ENCODE measurements around the gene TROAP.
A peak's percentile ranks its signal among the peaks of the same experiment; 100 is the strongest.

Gene TROAP

GRCh38 chr12:49338830-49339463, 15.9 kb downstream of the TROAP start:
- no peak for DNase-seq
- in situ Hi-C loops (cut with MboI; ENCODE audit: low pct_unique_long_range_greater_than_20kb, low sequenced_read_pairs), result loop anchor here (10.0 kb wide), 1 partner anchor 54 kb away; no protein-coding TSS in a partner anchor

DNA sequence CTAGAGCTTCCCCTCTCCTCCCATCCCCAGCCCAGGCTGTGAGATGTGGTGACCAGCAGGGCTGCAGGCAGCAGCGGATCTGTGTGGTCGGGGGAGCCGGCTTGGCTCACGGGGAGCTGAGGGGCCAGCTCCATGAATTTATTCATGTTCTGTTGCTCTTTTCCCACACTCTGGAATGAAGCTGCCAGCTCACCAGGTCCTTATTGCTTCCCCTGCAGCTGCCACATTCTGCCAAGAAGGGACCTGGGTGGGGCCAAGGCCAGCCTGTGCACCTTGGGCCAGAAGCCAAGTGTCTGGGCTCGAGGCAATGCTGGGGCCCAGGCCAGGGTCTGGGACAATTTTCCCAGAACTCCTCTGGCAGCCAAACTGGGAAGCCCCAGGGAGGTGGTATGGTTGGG, 16.4 kb downstream of the TROAP start:
- DNase-seq, result no peak
- in situ Hi-C loops (cut with MboI; ENCODE audit: low pct_unique_long_range_greater_than_20kb, low sequenced_read_pairs), result loop anchor here (10.0 kb wide), 1 partner anchor 55 kb away; no protein-coding TSS in a partner anchor

DNA sequence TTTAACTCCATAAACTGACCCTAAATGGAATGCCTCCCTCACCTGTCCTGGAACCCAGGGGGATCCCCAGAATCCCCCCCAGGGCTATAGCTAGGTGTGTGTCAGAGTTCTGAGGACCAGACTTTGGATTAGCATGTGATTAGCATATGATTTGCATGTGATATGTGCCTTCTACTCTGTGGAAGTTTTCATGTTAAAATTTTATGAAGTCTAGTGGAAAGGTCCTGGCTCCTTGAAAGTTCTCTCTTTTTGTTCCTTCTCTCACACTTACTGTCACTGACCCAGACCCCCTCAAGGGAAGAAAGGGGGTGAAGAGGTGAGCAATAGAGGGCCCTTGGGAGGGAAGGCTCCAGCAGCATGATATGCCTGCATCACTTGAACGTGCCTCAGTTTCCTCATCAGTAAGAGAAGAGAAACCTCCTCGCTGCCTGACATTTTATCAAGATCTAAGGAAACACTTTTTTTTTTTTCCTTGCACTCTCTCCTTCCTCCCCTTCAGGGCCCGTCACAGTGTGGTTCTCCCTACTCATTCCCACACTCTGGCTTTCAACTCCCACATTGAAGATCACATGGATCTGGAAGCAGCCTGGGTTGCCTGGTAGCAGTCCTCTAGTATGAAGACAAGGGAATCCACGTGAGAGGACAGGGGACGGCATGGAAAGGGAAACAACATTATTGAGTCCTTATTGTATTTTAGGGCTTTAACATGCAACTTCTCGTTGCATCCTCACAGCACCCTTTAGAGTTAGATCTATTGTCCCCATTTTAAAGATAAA, 17.2 kb downstream of the TROAP start:
- in situ Hi-C loops (cut with MboI; ENCODE audit: low pct_unique_long_range_greater_than_20kb, low sequenced_read_pairs), result no loop called here
- DNase-seq, result no peak

DNA sequence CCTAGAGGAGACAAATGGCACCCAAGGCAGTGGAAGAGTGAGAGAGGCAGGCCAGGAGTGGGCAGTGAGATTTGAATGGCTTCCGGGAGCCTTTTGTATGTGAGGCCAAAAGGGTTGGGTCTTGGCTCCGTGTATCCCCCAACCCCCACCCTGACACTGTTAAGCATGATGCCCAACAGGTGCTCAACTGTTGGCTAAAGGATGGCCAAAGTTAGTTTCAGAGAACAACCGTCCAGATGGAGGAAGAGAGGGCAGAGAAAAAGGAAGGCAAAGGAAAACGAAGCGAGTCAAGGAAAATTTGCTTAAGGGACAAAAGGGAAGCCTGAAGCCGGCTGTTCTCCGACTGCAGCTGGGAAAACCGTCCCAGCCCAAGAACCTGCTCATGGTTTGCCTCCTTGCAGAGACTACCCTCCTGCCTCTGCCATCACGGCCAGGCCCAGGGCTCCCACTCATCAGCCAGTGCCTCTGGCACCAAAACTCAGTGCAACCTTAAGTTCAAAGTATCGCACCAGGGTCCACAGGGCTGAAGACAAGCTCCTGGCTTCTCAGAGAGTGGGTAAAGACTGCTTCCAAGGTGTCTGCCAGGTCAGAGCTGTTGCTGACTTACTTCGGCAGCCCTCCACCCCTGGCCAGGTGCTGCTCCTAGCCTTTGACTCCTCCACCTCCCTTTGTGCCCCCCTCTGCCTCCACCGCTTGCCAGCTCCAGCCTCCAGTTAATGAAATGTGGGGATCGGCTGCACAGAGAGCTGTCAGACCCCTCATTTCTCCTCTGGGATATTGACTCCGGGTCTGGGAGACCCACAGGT, 18.1 kb downstream of the TROAP start:
- in situ Hi-C loops (cut with MboI; ENCODE audit: low pct_unique_long_range_greater_than_20kb, low sequenced_read_pairs), result no loop called here

DNA sequence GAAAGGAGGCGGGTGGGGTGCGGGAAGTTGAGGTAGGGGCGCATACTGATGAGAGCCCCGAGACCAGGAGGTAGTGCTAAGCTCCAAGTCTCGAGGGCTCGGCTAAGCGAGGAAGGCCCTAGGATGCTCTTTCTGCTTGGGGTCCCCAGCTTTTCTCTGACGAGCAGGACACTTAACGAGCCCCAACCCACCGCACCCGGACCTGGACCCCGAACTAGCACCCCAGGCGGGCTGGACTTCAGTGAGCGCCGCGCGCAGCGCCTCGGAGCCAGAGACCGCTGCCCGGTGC, 18.7 kb downstream of the TROAP start:
- in situ Hi-C loops (cut with MboI; ENCODE audit: low pct_unique_long_range_greater_than_20kb, low sequenced_read_pairs), result no loop called here
- DNase-seq, result no peak

More for the DNA sequence above, 18.1 kb downstream of the TROAP start:
- no peak for DNase-seq

DNA sequence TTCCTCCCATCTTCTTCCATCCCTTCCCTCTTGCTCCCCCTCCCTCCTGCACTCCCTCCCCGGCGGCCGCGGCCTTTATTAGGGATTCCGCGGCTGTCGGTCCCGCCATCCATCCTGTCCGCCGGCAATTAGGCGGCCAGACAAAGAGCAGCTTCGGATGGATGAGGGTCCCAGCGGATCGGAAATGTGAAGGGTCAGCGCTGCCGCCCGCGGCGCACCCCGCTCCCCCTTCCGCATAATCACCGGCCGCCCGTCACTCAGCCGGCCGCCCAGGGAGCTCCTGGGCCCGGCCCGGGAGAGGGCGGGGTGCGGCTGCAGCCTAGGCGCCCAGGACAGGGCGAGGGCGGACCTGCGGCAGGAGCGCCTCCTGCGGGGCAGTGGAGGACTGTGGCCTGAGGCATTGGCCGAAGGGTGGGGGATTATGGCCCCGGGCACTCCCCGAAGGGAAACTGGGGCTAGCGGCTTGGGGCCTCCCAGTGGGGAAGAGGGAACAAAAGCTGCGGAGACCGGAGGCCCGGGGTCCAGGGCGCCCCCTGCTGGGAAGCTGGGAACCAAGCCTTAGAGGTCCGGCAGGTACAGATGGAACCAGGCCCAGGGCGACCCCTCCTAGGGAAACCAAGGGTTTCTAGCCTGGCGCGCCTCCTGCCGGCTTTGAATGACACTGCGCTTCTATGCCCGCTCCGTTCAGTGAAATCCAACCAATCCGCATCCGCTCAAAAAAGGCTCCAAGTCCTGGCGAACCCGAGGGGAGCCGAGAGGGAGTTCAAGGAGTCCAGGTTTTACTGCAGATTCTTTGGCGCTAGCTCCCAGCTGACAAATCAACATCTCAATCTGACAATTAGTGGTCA, 19.2 kb downstream of the TROAP start:
- in situ Hi-C loops (cut with MboI; ENCODE audit: low pct_unique_long_range_greater_than_20kb, low sequenced_read_pairs), result no loop called here
- peak; percentile 98 for DNase-seq

DNA sequence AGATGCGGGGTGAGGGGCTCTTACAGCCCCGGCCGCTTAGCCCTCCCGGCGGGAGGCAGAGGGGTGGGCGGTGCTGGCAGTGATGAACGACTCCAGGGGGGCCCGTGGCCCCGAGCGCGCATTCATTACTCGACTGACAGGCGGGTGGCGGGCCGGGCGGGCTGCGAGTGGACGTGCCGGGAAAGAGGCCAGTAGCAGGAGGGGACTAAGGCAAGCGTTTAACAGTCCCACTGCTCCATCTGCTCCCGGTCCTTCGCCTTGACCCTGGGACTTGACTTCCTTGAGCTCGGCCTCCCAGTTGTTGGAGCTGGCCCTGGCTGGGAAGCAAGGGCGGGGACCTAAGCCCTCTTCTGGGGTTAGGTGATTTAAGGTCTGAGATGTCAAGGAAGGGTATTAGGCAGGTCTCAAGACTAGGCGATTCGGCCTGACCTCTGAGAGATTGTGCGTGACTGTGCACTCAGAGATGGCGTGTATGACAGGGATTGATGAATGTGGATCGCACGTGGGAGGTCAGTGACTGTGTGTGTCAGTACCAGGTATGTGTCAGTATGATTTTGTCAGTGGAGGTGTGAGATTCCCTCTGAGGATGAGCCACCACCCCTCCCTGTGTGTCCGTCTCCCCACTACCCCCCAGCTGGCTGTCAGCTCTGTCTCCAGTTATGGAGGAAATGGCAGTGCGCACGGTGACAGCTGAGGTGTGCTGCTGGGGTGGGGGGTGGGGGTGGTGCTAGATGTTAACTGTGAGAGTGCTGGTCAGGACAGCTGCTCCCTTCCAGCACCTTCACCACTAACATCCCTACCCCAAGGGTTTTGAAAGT, 20.1 kb downstream of the TROAP start:
- in situ Hi-C loops (cut with MboI; ENCODE audit: low pct_unique_long_range_greater_than_20kb, low sequenced_read_pairs), result no loop called here
- DNase-seq, result no peak

DNA sequence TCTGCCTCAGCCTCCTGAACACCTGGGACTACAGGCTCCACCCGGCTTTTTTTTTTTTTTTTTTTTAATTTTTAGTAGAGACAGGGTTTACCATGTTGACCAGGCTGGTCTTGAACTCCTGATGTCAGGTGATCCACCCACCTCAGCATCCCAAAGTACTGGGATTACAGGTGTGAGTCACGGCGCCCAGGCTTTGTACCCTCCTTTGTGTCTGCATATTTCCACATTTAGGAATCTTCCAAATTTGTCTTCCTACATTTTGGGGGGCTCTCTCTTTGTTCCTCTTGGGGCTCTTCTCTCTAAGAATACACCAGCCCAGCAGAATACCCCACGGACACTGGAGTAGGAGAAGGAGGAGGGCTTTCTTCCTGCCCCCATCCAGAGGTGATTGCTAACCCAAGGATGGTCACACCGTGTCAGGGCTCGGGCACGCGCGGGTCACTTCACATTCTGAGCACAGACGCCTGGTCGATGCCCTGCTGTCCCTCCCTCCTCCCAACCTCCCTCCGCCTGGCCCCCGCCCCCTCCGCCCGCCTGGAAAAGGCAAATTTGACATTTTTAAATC, 21.5 kb downstream of the TROAP start:
- DNase-seq, result no peak
- in situ Hi-C loops (cut with MboI; ENCODE audit: low pct_unique_long_range_greater_than_20kb, low sequenced_read_pairs), result no loop called here

GRCh38 chr12:49345051-49345824, 22.2 kb downstream of the TROAP start:
- in situ Hi-C loops (cut with MboI; ENCODE audit: low pct_unique_long_range_greater_than_20kb, low sequenced_read_pairs), result no loop called here

DNA sequence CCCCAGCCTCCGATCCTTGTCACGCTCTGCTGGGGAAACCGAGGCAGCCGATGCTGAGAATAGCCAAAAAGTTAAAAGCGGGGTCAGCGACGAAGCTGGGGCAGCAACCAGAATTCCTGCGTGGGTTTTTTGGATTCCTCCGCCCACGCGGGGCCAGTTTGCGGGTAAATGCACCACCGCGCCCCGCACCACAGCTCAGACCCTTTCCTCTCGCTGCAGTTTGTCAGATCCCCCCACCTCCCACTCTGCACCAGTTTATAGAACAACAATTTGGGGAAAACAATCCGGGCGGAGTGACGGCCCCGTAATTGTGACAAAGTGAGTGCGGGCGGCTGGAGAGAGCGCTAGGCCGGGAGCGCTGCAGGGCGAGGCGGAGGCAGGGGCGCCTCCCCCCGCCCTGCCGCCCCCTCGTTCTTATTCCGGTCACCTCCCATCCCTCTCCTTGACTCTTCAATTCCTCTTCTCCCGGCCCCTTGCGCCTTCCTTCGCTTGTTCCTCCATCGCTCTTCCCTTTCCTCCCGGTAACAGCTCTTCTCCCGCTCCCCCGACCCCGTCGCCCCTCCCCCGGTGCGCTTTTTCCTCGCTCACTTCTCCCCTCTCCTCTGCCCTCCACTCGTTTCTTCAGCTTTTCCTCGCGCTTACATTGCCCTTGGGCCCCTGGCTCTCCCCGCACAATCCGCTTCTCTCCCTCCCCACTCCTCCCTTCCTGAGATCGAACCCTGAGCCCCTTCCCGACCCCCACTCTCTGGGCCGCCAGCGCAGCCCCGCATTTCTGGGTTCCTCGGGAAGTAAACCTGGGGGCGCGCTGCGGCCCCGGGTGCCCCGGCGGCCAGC, 23.0 kb downstream of the TROAP start:
- no peak for DNase-seq
- in situ Hi-C loops (cut with MboI; ENCODE audit: low pct_unique_long_range_greater_than_20kb, low sequenced_read_pairs), result no loop called here

More at GRCh38 chr12:49345051-49345824, 22.2 kb downstream of the TROAP start:
- no peak for DNase-seq

GRCh38 chr12:49346659-49347310, 23.7 kb downstream of the TROAP start, which contains the start of gene DNAJC22:
Gene DNAJC22 (plus strand): TSS chr12:49346888. CDS start chr12:49348873, 1,985 bp downstream.
- in situ Hi-C loops (cut with MboI; ENCODE audit: low pct_unique_long_range_greater_than_20kb, low sequenced_read_pairs), result no loop called here
- no peak for DNase-seq

DNA sequence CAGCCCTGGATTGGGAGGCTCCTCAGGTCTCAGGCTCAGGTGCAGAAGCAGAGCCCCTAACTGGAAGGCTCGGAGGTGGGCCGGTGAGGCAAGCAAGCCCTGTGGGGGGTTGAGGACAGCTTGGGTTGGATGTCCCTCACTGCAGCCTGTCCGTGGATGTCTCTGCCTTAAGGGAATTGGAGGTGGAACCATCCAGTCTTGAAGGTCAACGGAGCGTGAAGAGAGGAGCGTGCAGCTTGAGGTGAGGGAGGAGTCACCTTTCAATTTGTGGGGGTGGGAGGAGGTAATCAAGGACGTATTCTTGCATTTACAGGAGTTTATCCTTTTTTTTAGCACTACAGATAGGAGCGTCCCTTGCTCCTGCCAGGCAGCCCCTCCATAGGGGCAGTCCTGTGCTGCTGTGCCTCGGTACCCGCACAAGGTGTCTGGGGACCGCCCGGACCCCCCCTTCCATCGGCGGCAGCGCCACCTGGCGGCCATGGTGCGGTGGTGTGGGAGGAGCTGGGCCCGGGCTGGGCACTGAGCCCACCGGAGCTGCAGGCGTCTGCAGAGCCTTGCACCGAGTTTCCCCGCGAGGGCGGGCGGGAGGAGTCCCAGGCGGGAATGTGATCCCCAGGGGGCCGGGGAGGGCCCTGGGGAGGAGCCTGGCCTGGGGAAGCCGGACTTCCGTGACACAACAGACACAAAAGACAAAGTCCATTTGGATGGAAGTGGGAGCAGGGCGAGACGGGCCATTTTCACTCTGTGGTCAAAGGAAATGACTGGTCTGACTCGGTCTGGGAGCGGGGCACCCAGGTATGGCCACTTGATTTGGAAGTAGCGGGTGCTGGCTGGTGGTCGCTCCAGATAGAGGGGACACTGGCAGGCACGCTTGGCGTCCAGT, 24.5 kb downstream of the TROAP start:
- in situ Hi-C loops (cut with MboI; ENCODE audit: low pct_unique_long_range_greater_than_20kb, low sequenced_read_pairs), result no loop called here

GRCh38 chr12:49348781-49349180, 25.7 kb downstream of the TROAP start:
- DNase-seq, result no peak
- in situ Hi-C loops (cut with MboI; ENCODE audit: low pct_unique_long_range_greater_than_20kb, low sequenced_read_pairs), result no loop called here

More for the DNA sequence above, 24.5 kb downstream of the TROAP start:
- DNase-seq, result peak; percentile 87

- in situ Hi-C loops (cut with MboI; ENCODE audit: low pct_unique_long_range_greater_than_20kb, low sequenced_read_pairs), result no loop called here
- DNase-seq, result no peak
Observed at GRCh38 chr12:49349266-49349665, 26.2 kb downstream of the TROAP start.

- in situ Hi-C loops (cut with MboI; ENCODE audit: low pct_unique_long_range_greater_than_20kb, low sequenced_read_pairs), result loop anchor here (10.0 kb wide), 1 partner anchor 172 kb away; no protein-coding TSS in a partner anchor
- no peak for DNase-seq
Observed at GRCh38 chr12:49352351-49352750, 29.3 kb downstream of the TROAP start.

All from KBM-7 (cell line).